MG63 (cell line): ENCODE measurements around the gene STYXL1. TPM values are rescaled to one million over a fixed set of nuclear protein-coding genes. Genes with fewer than 3 reads are reported as not detected.

ENCODE experiments used
- DNase-seq: peaks from one replicate; pipeline ENCODE4 v3.0.0-alpha.2; 2020
- H3K27me3 ChIP-seq: fragments of 250-450 bp; sonication (Bioruptor Pico); 2 replicates; pipeline ENCODE4 v1.5.1; 2020; ENCODE audit warnings: mild to moderate bottlenecking, moderate library complexity
- H3K36me3 ChIP-seq: fragments of 250-450 bp; sonication (Bioruptor Pico); 2 replicates; pipeline ENCODE4 v1.5.1; 2020; ENCODE audit warnings: mild to moderate bottlenecking, moderate library complexity
- H3K4me3 ChIP-seq: fragments of 250-450 bp; sonication (Bioruptor Pico); 2 replicates; pipeline ENCODE4 v1.5.1; 2020; ENCODE audit warnings: mild to moderate bottlenecking, moderate library complexity
- H3K9me3 ChIP-seq: fragments of 250-450 bp; sonication (Bioruptor Pico); 2 replicates; pipeline ENCODE4 v1.5.1; 2020; ENCODE audit warnings: mild to moderate bottlenecking, moderate library complexity
- total RNA-seq: library from RNA; depleted of rRNA; stranded (reverse); fragments of >200 nt; shearing (Covaris generic); gene quantifications from 2 replicates; pipeline ENCODE4 v1.2.3, GENCODE V29; 2014; ENCODE audit warnings: low replicate concordance; rRNA removed

The STYXL1 gene
- total RNA-seq, 1 experiment from 2014 or later: 47.9 TPM

GRCh38 chr7:75962607-75963380 lies 85.0 kb downstream of the STYXL1 start:
- no peak for DNase-seq
- H3K36me3 ChIP-seq: no peaks in the 10 kb centered on the region
- H3K27me3 ChIP-seq: no peaks in the 10 kb centered on the region
- H3K4me3 ChIP-seq: no peak overlapping the region
- H3K9me3 ChIP-seq: no peaks in the 10 kb centered on the region

GRCh38 chr7:75961218-75961617 lies 86.6 kb downstream of the STYXL1 start:
- no peaks in the 10 kb centered on the region for H3K9me3 ChIP-seq
- no peak overlapping the region for H3K4me3 ChIP-seq
- H3K27me3 ChIP-seq: no peaks in the 10 kb centered on the region
- DNase-seq: no peak
- no peaks in the 10 kb centered on the region for H3K36me3 ChIP-seq

- Histone ChIP-seq H3K4me3 (no peak overlapping the region), H3K36me3 (no peaks in the 10 kb centered on the region; the same call in 1 of the 2 replicates), H3K27me3 (no peaks in the 10 kb centered on the region), H3K9me3 (no peaks in the 10 kb centered on the region)
- DNase-seq: no peak
Observed at GRCh38 chr7:75960372-75960771, 87.4 kb downstream of the STYXL1 start.

GRCh38 chr7:75958802-75959543 lies 88.8 kb downstream of the STYXL1 start:
- no peaks in the 10 kb centered on the region for H3K9me3 ChIP-seq
- DNase-seq: no peak
- H3K36me3 ChIP-seq: no peaks in the 10 kb centered on the region; the same call in 1 of the 2 replicates
- H3K4me3 ChIP-seq: no peak overlapping the region
- no peaks in the 10 kb centered on the region for H3K27me3 ChIP-seq

- no peaks in the 10 kb centered on the region; the same call in 1 of the 2 replicates for H3K36me3 ChIP-seq
- no peaks in the 10 kb centered on the region for H3K27me3 ChIP-seq
- no peaks in the 10 kb centered on the region for H3K9me3 ChIP-seq
- DNase-seq: no peak
- H3K4me3 ChIP-seq: no peak overlapping the region
Observed at GRCh38 chr7:75957021-75957736, 90.6 kb downstream of the STYXL1 start.

GRCh38 chr7:75955331-75955955 lies 92.4 kb downstream of the STYXL1 start:
- no peaks in the 10 kb centered on the region; the same call in 1 of the 2 replicates for H3K36me3 ChIP-seq
- H3K27me3 ChIP-seq: no peaks in the 10 kb centered on the region
- no peak for DNase-seq
- H3K9me3 ChIP-seq: no peaks in the 10 kb centered on the region
- H3K4me3 ChIP-seq: no peak overlapping the region

GRCh38 chr7:75953931-75954330 lies 93.9 kb downstream of the STYXL1 start:
- no peak overlapping the region for H3K4me3 ChIP-seq
- no peaks in the 10 kb centered on the region; the same call in 1 of the 2 replicates for H3K36me3 ChIP-seq
- no peaks in the 10 kb centered on the region for H3K9me3 ChIP-seq
- no peak for DNase-seq
- H3K27me3 ChIP-seq: no peaks in the 10 kb centered on the region

- Histone ChIP-seq H3K4me3 (no peak overlapping the region), H3K9me3 (no peaks in the 10 kb centered on the region), H3K36me3 (no peaks in the 10 kb centered on the region; the same call in 1 of the 2 replicates)
Observed at GRCh38 chr7:75953431-75953830, 94.4 kb downstream of the STYXL1 start.

GRCh38 chr7:75951506-75951905 lies 96.3 kb downstream of the STYXL1 start:
- Histone ChIP-seq H3K36me3 (no peaks in the 10 kb centered on the region; the same call in 1 of the 2 replicates), H3K27me3 (no peaks in the 10 kb centered on the region), H3K4me3 (no peak overlapping the region), H3K9me3 (no peaks in the 10 kb centered on the region)
- DNase-seq: no peak

More at GRCh38 chr7:75953431-75953830, 94.4 kb downstream of the STYXL1 start:
- no peak for DNase-seq
- H3K27me3 ChIP-seq: no peaks in the 10 kb centered on the region

- H3K9me3 ChIP-seq: no peaks in the 10 kb centered on the region
- no peaks in the 10 kb centered on the region for H3K27me3 ChIP-seq
- no peak overlapping the region for H3K4me3 ChIP-seq
- H3K36me3 ChIP-seq: no peaks in the 10 kb centered on the region
- no peak for DNase-seq
Observed at GRCh38 chr7:75950111-75950681, 97.6 kb downstream of the STYXL1 start.

GRCh38 chr7:75948179-75948578 lies 99.6 kb downstream of the STYXL1 start:
- Histone ChIP-seq H3K9me3 (no peaks in the 10 kb centered on the region), H3K4me3 (no peak overlapping the region), H3K36me3 (no peaks in the 10 kb centered on the region), H3K27me3 (no peaks in the 10 kb centered on the region)
- no peak for DNase-seq

Other genes with a start within 250 kb of the STYXL1 start
- not detected in 2 replicates for gene CCL24, start 234.2 kb downstream of the STYXL1 start, total RNA-seq
- gene RHBDD2, start 169.0 kb downstream of the STYXL1 start, total RNA-seq: 11.8 and 12.8 TPM in 2 replicates
- 13.7 and 23.3 TPM in 2 replicates for gene POR, start 132.8 kb downstream of the STYXL1 start, total RNA-seq
- 12.4 and 23.8 TPM in 2 replicates for gene TMEM120A, start 53.4 kb downstream of the STYXL1 start, total RNA-seq
- gene MDH2, start 106 bp upstream of the STYXL1 start, total RNA-seq: 97.8 and 140 TPM in 2 replicates
- gene SRRM3, start 153.9 kb upstream of the STYXL1 start, total RNA-seq: 1.2 and 1.4 TPM in 2 replicates